ENCODE results near the gene PTOV1. TPM values are rescaled to one million over a fixed set of nuclear protein-coding genes. Genes with fewer than 3 reads are reported as not detected.

Gene PTOV1
- total RNA-seq, 1 donor from 2014 or later, result 124 TPM

GRCh38 chr19:49863254-49863934, 12.4 kb downstream of the PTOV1 start:
- H3K36me3 ChIP-seq, result peaks cover 63% of the 10 kb centered on the region
- no peak overlapping the region for H3K27ac ChIP-seq

DNA sequence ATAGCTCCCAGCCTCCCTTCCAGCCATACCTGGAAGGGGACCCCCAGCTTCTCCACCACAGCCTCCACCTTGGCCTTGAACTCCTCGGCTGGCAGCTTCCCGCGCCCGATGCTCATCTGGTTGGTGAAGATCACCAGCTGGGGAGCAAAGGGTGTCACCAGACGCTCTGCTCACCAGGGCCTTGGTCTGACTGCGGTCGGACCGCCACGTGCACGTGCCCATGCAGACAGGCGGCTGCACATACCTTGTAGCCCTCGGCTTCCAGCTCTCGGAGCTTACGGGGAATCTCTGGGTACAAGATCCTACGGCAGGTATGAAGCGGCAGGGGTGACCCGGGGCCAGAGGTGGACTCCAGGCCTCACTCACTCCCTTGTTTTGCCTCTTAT, 13.0 kb downstream of the PTOV1 start:
- Histone ChIP-seq H3K9me3 (no peaks in the 10 kb centered on the region), H3K27ac (no peak overlapping the region), H3K27me3 (ENCODE audit: low read depth) (no peaks in the 10 kb centered on the region), H3K36me3 (peaks cover 59% of the 10 kb centered on the region), H3K4me1 (peaks cover 36% of the 10 kb centered on the region), H3K4me3 (no peak overlapping the region)
- TF ChIP-seq CTCF (IDR thresholded peaks at IDR 0.05), result no peak
- DNase-seq (no peak), ATAC-seq (no peak)
- intact Hi-C loops (cut with DNase I), result no loop called here

More at GRCh38 chr19:49863254-49863934, 12.4 kb downstream of the PTOV1 start:
- peaks cover 31% of the 10 kb centered on the region for H3K4me1 ChIP-seq
- DNase-seq, result no peak
- H3K4me3 ChIP-seq, result no peak overlapping the region
- TF ChIP-seq CTCF (IDR thresholded peaks at IDR 0.05), result no peak
- no peaks in the 10 kb centered on the region for H3K27me3 ChIP-seq (ENCODE audit: low read depth)
- intact Hi-C loops (cut with DNase I), result no loop called here
- H3K9me3 ChIP-seq, result no peaks in the 10 kb centered on the region
- ATAC-seq, result no peak

DNA sequence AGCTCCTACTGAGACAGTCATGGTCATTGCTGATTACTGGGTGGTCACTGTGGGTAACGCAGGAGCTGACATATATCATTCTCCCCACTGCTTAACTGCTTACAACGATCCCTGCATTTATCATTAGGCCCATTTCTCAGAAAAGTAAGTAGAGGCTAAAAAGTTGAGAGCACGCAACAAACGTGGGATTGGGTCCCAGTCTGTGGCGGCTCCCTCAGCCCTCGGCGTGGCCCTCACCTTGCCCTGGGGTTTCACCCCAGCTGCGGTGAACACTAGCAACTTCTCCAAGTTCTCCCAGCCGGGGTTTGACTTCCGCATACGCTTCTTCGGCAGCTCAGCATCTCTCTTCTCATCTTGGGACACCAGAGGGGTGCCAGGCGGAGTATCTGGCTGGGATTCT, 13.9 kb downstream of the PTOV1 start:
- H3K4me1 ChIP-seq, result peaks cover 38% of the 10 kb centered on the region
- DNase-seq (no peak), ATAC-seq (no peak)
- peak overlapping the region; percentile 14 for H3K4me3 ChIP-seq
- H3K9me3 ChIP-seq, result no peaks in the 10 kb centered on the region
- H3K27ac ChIP-seq, result no peak overlapping the region
- no peak for TF ChIP-seq CTCF (IDR thresholded peaks at IDR 0.05)
- no peaks in the 10 kb centered on the region for H3K27me3 ChIP-seq (ENCODE audit: low read depth)
- intact Hi-C loops (cut with DNase I), result no loop called here
- peaks cover 49% of the 10 kb centered on the region for H3K36me3 ChIP-seq

DNA sequence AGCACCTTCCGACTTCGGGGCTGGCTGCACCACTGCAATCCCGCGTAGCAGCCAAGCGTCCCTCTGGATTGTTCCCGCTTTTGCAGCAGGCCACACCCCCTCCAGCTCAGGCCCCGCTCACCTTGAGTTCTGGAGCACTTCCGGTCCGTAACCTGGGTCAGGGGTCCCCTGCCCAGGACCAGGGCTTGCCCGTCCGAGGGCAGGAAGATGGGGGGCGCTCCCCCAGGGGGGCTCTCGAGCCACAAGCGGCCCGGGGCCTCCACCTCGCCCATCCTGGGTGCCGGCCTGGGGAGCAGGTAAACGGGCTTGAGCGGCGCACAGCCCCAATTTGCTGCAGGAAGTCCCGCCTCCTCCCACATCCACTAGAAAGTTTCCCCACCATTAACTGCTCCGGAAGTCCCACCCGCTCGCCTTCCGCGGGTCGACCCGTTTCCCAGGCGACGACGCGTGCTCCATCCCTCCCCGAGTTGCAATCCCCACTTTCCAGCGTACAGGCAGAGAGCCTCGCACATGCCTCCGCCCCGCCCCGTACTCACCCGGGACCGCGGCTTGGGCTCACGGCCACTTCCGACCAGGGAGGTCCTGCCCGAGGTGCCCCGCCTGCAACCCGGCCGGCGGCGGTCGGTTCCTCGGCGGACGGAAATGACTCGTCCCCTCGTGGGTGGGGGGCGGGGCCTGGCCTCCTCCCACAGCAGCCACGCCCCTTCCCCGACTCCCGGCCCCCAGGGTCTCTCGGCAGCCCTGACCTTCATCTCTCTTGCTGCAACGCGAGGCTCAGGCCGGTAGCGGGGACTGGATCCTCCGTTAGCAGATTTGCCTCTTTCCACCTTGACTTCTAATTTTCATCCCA, 16.2 kb downstream of the PTOV1 start, which contains the start of gene PNKP:
Gene PNKP (minus strand): TSS at position 644 of the 850 bp plus-strand sequence. CDS start 372 bp downstream, at position 272.
- ATAC-seq (peak; percentile 80 to 81), DNase-seq (peak; percentile 94)
- Histone ChIP-seq H3K4me3 (peak within 1 kb of the TSS; percentile 69), H3K27me3 (ENCODE audit: low read depth) (no peaks in the 10 kb centered on the region), H3K9me3 (no peaks in the 10 kb centered on the region), H3K36me3 (peaks cover 38% of the 10 kb centered on the region), H3K4me1 (peaks cover 46% of the 10 kb centered on the region), H3K27ac (peak within 1 kb of the TSS; percentile 85)
- intact Hi-C loops (cut with DNase I), result no loop called here
- TF ChIP-seq CTCF (IDR thresholded peaks at IDR 0.05), result no peak

GRCh38 chr19:49869009-49869483, 18.1 kb downstream of the PTOV1 start:
- Histone ChIP-seq H3K4me3 (peak overlapping the region; percentile 70), H3K27ac (peak overlapping the region; percentile 85), H3K9me3 (no peaks in the 10 kb centered on the region), H3K36me3 (peaks cover 22% of the 10 kb centered on the region), H3K27me3 (ENCODE audit: low read depth) (no peaks in the 10 kb centered on the region), H3K4me1 (peaks cover 46% of the 10 kb centered on the region)
- DNase-seq (no peak), ATAC-seq (peak; percentile 2 to 18)
- intact Hi-C loops (cut with DNase I), result no loop called here
- TF ChIP-seq CTCF (IDR thresholded peaks at IDR 0.05), result no peak

Measured in lower lobe of right lung (tissue), 2 donors.